Stimulated activated CD4-positive, alpha-beta T cell treated with anti-CD3 and anti-CD28 coated beads, Interleukin-1b, Interleukin-23, amount 100 ng/mL, for 24 hours (primary cell): ENCODE results near the gene SGO1.

ENCODE experiments used
- DNase-seq, 4 experiments: peaks; one replicate each; pipeline ENCODE4 v3.0.0-alpha.2; 2020; ENCODE audit warnings: low read depth in 4 of 4, low spot score in 1 of 4

The SGO1 gene

DNA sequence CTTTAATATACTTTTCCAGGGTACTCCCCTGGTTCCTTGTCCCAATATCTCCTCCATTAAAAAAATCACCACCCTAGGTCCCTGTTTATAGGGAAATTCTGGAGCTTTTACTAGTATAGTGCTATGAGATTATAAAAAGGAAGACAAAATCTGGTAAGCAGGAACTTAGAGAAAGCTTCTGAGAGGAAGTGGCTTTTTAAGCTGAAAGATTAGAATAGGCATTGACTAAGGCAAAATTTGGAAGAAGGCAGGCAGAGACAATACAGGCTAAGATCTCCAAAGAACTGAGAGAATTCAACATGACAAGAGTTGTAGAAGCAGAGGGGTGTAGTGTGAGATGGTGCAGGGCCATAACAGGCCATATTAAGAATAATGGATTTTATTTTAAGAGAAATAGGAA, 25.8 kb downstream of the SGO1 start:
- DNase-seq, result no peak

DNA sequence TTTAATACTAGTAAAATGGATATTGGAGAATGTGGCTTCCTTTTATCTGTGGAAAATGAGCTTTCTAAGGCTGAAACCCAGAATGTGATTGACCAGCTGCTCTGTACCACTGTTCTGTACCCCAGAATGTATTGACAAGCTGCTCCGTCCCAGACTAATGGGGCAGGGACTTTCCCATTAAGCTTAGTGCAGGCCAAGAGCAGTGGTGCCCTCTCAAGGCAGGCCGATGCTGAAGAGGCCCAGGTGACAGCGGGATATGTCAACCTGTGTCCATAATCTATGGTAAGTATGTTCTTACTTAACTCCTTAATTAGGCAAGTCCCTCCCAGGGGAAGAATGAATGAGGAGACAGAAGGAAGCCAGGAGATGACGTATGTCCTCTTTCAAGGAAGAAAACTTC, 31.1 kb downstream of the SGO1 start:
- DNase-seq, result no peak

DNA sequence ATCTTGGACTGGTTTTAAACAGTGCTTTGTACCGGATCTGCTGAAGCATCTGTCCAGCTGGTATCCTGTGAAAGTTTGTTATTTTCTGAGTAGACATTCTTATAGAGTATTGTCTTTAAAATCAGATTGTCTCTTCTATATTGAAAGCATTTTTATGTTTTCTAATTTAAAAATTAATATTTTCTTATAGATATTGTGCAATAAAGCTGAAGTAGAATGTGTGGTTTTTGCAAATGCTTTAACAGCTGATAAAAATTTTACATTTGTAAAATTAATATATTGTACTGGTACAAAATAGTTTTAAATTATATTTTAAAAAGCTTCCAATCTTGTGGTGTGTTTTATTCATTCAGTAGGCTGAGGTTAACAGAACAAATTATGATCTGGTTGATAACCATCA, 31.9 kb downstream of the SGO1 start:
- DNase-seq, result no peak

DNA sequence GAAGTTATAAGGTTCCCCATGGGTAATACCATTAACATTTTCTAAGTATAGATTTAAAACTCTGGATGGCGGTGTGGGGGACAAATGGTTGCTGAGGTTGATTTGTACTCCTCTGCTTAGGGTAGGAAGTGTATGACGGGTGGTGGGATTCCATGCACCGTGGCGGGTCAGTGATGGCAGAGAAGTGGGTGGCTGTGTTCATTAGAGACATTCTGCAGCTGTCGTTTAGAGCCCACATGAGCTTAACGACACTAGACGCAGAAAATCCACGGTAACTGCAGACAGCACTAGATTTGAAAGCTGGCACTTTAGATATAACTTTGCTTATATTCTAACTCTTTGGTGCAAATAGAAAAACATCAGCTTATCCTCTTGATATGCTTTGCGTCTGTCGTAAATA, 37.5 kb downstream of the SGO1 start:
- no peak for DNase-seq

DNA sequence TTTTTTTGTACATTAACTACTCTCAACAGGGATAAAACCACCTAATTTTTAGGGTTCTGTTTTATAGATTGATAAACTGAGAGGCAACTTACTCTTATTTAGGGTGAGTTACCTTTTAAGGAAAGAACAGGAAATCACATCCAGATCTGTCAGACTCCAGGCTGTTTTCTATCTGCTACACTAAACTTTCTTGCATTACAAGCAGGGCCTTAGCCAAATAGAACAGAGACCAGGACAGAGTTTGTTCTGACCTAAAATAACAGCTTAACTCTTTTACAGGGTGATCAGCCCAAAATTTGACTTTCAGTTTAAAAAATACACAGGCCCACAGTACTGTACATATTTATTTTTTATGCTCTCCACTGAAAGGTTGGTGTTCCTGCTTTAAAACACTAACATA, 38.6 kb downstream of the SGO1 start:
- DNase-seq, result no peak

DNA sequence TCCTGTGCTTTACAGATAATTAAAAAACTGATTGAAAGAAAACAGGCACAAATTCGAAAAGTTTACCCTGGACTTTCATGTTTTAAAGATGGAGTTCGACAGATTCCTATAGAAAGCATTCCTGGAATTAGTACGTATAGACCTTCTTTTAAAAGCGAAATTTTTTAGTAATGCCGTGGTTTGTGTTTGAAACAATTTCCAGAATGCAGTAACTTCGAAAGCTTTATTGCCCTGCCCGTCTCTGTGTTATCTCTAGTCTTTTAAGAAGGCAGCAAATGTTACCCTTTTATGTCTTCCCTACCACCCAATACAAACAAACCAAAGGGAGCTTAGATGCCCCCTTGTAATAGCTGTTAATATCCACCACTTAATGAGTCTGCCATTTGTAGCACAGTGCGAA, 39.7 kb downstream of the SGO1 start:
- DNase-seq, result no peak

DNA sequence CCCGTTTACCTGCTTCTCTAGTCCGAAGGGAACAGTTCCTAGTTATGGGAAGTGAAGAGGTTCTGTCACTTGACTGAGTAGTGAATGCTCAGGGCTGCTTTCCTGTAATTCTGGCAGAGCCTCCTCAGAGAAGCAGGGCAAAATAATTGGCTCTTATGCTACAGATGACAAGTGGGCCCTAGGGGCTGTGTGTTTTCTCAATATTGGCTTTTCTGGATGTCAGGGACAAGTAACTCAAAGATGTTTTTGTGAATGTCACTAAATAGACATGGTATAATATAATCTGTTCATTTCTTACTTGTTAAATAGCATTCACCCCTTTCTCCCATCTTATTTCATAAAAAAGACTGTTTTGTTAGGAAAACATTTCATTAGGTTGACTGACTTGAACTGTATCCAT, 40.1 kb downstream of the SGO1 start:
- DNase-seq, result no peak

DNA sequence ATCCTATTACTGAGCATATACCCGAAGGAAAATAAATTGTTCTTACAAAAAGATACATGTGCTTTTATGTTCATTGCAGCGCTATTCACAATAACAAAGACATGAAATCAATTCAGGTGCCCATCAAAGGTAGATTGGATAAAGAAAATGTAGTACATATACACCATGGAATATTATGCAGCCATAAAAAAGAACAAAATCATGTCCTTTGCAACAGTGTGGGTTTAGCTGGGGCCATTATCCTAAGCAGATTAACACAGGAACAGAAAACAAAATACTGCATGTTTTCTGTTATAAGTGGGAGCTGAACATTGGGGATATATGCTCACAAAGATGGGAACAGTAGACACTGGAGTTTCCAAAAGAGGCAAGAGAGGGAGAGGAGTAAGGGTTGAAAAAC, 42.5 kb downstream of the SGO1 start:
- DNase-seq, result no peak

DNA sequence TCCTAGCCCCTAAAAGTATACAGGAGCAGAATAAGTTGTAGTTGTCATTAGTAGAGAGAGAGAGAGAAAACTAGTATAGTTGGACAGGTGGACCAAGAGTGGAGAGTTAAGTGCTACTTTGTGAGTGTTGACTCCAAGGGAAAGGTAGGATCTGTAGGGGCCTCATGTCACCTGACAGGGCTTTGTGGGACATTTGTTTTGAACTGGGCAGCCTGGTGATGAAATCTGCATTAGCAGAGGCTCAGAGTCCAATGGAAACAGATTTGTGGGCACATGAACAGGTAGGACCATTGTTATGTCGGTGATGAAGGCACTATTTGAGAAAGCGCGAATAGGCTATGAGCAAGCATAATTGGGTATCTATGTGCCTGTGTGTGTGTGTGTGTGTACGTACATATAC, 43.5 kb downstream of the SGO1 start:
- no peak for DNase-seq

DNA sequence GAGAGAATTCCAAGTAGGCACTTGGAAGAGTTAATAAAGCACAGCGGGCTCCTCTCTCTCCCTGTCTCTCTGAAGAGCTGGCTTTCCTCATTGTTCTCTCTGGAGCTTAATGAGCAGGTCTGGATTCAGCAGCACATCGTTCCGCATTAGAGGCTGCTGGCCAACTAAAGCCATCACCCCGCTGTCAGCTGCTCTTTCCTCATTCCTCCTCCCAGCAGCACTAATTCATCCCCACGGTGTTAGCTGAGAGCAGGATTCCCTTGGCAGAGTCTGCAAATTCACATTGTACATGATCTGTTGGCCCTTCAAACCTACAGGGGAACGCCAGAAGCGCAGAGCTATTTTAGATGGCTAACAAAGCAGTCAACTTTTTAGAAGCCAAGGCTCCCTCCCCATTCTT, 44.2 kb downstream of the SGO1 start:
- no peak for DNase-seq

DNA sequence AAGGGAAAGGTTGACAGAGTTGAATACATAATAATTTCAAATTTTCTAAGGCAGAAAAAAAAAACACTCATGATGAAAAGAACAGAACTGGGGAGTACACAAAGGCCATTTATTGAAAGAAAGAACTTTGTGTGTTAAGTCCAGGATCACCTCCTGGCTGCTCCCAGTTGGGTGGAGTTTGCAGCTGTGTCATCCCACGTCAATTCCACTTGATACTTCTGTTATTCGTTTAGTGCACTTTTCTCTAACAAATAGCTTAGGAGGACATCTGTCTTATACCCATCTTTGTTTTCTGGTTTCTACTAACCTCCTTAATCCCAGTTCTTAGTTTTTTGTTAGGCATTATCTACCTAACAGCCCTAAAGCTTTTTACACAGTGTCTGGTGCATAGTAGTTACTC, 44.7 kb downstream of the SGO1 start:
- no peak for DNase-seq

DNA sequence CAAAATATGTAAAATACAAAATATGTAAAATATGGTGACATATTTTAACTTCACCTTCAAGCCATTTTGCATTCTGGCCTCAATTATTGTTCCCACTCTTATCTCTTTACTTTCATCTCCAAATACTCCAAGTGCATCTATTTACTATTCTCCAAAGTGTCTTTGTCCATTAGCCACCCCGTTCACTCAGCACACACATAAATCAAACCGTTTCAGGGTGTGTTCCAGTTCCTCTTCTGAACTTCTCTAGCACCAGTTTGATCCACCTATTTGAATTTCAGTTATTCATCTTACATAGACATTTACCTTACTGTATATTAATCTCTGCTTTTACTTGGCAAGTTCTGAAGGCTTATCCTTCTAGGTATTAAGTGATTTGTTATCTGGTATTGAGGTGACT, 45.1 kb downstream of the SGO1 start:
- no peak for DNase-seq

DNA sequence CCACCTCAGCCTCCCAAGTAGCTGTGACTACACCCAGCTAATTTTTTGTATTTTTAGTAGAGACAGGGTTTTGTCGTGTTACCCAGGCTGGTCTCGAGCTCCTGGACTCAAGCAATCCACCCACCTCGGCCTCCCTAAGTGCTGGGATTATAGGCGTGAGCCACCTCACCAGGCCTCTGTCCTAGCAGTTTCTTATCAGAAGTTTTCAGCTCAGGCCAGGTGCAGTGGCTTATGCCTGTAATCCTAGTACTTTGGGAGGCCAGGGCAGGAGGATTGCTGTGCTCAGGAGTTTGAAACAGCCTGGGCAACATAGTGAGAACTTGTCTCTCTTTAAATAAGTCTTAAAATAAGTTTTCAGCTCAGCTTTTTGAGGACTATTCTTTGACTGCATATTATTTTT, 48.4 kb downstream of the SGO1 start:
- no peak for DNase-seq

DNA sequence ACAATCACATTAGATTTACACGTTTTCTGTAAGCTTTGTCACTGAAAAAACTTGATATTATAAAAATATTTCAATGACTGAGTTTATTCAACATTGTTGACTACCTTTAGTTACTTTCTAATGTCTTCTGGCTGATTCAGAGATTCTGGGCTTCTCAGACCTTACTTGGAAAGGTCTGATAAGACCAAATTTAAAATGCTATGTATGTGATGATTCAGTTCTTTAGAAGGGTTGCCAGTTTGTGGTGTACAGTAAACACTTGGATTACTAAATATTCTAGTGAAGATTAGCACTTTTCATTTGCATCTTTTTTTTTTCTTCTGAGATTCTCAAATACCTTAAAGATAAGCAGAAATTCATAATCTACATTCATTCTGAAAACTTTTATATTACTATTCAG, 49.8 kb downstream of the SGO1 start:
- no peak for DNase-seq

DNA sequence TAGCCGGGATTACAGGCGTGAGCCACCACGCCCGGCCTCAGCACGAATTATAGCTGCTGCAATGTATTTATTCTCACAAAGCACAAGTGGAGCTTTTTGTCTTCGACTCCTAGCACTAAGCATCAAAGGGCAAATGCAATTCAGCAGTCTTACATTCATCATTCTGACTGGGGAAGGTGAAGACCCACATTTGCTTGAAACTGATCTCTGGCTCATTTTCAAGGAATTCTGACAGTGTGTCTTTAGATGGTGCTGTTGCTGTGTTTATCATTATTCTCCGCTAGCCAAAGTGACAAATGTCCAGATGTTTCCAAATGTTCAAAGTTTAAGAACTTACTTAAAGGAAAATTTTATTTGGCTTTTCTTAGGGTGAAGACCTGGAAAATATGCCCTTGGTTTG, 55.9 kb downstream of the SGO1 start:
- DNase-seq, result no peak

DNA sequence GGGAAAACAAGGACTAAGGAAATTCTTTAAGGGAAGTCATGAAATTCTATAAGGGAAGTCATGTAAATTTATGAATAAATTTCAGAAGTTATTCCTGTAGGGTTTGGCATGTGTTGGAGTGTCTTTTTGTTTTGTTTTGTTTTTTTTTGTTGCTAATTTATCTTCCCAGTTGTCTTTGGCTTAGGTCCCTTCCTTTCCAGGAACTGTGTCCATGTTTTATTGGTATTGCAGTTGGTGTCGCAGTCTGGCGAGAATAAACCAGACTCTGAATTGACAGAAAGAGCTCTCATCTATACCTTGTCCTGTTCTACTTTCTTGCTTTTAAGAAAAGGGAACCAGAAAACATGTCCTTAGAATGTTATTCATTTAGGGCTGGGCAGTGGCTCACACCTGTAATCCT, 57.6 kb downstream of the SGO1 start:
- no peak for DNase-seq

DNA sequence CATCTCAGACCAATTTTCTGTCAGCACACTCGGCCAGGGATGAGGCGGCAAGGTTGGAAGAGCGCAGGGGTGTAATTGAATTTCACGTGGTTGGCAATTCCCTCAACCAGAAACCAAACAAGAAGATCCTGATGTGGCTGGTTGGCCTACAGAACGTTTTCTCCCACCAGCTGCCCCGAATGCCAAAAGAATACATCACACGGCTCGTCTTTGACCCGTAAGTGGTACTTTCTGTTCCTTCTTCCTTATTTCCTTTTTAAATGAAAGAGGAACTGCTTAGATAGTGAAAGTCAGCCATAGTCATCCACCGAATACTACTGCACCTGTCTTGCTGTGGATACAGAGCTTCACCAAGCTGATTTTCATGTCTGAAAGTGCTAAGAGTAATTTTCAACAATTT, 60.1 kb downstream of the SGO1 start:
- DNase-seq, result no peak

DNA sequence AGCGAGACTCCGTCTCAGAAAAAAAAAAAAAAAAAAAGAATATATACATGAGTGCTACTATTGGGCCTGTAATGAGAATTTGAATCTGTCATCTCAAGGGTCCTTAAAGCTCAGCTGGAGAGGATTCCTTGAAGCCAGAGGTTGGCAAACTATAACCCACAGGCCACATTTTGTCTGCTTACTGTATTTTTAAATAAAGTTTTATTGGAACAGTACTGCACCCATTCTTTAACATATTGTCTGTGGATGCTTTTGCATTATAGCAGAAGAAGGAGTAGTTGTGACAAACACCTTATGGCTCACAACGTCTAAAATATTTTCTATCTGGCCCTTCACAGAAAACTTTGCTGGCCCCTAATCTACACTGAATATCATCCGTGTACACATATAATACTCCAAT, 60.7 kb downstream of the SGO1 start:
- no peak for DNase-seq

DNA sequence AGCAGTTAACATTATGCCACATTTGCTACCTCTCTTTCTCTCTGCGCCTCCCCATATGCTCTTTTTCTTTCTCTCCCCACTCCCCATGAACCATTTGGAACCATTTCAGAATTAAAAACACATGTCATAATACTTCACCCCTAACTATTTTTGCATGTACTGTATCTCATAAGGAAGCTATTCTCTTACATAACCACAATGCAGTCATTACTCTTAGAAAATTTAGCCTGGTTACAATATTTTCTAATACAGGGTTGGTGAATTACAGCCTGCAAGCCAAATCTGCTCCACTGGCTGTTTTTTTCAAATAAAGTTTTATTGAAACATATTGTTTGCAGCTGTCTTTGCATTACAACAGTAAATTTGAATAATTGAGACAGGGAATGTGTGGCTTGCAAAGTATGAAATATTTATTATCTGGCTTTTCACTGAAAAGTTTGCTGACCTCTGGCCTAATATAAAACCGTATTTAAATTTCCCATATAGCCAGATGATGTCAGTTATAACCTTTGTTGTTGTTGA, 62.8 kb downstream of the SGO1 start:
- no peak for DNase-seq

DNA sequence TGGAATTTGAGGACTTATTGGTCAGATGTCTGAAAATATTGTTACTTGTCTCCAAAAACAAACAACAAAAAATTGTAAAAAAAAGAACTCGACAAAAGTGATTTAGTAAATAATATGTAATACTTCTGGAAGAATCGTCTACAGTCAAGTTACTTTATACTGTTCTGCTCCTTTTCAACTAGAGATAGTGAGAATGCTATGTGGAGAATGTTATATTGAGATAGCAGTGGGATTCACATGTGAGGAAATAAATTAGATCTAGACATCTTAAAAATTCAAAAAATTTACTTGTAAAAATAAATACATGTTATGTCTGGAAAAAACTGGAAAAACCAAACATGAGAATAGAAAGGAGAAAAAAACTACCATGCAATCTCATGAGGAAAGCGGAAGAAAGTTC, 64.9 kb downstream of the SGO1 start:
- no peak for DNase-seq
